ENCODE results near the gene CLCA4.

Gene CLCA4

DNA sequence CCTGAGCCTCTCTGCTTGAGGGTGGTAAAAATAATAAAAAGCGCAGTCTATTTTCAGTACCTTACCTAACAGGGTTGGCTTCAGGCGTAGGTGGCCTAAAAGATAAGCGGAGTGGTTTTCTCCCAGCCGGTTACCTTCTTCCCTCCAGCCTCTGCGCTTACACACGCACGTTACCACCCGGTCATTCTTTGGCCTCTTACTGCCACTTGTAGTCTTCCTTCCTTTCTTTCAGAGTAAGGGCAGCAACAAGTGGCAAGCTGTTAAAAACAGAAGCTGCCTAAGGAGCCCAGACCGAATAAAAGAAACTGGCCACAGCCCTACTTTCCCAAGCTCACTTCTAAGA is 42.8 kb upstream of the CLCA4 start:
- TF ChIP-seq ZNF565 (CRISPR knock-in tag; conservative IDR thresholded peaks at IDR 0.05; ENCODE audit: low read depth) (no peak), TOX (CRISPR knock-in tag; IDR thresholded peaks at IDR 0.05; ENCODE audit: borderline replicate concordance) (no peak), CSDC2 (CRISPR knock-in tag; IDR thresholded peaks at IDR 0.05) (no peak), PPARA (CRISPR knock-in tag; IDR thresholded peaks at IDR 0.05; ENCODE audit: borderline replicate concordance) (no peak), ARNTL (CRISPR knock-in tag; IDR thresholded peaks at IDR 0.05; ENCODE audit: borderline replicate concordance, low read depth) (no peak), ZC3H10 (CRISPR knock-in tag; IDR thresholded peaks at IDR 0.05) (no peak), ZFP30 (CRISPR knock-in tag; IDR thresholded peaks at IDR 0.05) (no peak)
- TF ChIP-seq, protein P1, sequence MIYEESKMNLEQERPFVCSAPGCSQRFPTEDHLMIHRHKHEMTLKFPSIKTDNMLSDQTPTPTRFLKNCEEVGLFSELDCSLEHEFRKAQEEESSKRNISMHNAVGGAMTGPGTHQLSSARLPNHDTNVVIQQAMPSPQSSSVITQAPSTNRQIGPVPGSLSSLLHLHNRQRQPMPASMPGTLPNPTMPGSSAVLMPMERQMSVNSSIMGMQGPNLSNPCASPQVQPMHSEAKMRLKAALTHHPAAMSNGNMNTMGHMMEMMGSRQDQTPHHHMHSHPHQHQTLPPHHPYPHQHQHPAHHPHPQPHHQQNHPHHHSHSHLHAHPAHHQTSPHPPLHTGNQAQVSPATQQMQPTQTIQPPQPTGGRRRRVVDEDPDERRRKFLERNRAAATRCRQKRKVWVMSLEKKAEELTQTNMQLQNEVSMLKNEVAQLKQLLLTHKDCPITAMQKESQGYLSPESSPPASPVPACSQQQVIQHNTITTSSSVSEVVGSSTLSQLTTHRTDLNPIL (CRISPR knock-in tag; IDR thresholded peaks at IDR 0.05; ENCODE audit: low read depth) = no peak
- TF ChIP-seq, protein P2, sequence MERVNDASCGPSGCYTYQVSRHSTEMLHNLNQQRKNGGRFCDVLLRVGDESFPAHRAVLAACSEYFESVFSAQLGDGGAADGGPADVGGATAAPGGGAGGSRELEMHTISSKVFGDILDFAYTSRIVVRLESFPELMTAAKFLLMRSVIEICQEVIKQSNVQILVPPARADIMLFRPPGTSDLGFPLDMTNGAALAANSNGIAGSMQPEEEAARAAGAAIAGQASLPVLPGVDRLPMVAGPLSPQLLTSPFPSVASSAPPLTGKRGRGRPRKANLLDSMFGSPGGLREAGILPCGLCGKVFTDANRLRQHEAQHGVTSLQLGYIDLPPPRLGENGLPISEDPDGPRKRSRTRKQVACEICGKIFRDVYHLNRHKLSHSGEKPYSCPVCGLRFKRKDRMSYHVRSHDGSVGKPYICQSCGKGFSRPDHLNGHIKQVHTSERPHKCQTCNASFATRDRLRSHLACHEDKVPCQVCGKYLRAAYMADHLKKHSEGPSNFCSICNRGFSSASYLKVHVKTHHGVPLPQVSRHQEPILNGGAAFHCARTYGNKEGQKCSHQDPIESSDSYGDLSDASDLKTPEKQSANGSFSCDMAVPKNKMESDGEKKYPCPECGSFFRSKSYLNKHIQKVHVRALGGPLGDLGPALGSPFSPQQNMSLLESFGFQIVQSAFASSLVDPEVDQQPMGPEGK (CRISPR knock-in tag; IDR thresholded peaks at IDR 0.05; ENCODE audit: borderline replicate concordance) = no peak
- no peak for ATAC-seq

DNA sequence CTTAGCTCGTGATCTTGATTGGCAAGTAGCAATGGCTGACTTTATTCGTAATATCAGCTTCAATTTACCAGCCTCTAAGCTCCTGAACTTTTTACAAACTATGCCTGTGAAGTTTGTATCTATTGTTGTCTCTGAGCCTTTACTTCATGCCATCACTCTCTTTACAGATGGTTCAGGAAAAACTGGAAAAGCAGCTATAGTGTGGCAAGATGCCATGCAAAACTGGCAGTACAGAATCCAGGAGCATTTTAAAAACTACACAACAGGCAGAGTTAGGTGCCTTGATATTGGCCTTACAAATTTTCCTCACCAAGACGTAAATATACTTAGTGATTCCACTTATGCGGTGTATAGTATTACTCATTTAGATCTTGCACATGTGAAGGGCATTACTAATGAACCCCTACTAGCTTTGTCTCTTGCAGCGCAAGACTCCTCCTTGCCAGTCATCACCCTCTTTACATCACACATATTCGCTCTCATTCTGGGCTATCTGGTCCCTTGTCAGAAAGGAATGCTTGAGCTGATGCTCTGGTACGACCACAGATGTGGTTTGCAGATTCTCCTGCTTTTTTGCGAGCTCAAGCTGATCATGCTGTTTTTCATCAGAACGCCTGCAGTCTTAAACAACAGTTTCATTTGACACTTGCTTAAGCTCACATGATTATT is 41.8 kb upstream of the CLCA4 start:
- TF ChIP-seq OSR1 (CRISPR knock-in tag; IDR thresholded peaks at IDR 0.05) = no peak
- no peak for TF ChIP-seq ZNF8 (CRISPR knock-in tag; IDR thresholded peaks at IDR 0.05)
- TF ChIP-seq, protein P3, sequence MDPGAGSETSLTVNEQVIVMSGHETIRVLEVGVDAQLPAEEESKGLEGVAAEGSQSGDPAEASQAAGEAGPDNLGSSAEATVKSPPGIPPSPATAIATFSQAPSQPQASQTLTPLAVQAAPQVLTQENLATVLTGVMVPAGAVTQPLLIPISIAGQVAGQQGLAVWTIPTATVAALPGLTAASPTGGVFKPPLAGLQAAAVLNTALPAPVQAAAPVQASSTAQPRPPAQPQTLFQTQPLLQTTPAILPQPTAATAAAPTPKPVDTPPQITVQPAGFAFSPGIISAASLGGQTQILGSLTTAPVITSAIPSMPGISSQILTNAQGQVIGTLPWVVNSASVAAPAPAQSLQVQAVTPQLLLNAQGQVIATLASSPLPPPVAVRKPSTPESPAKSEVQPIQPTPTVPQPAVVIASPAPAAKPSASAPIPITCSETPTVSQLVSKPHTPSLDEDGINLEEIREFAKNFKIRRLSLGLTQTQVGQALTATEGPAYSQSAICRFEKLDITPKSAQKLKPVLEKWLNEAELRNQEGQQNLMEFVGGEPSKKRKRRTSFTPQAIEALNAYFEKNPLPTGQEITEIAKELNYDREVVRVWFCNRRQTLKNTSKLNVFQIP (CRISPR knock-in tag; IDR thresholded peaks at IDR 0.05; ENCODE audit: borderline replicate concordance, low read depth) = no peak
- TF ChIP-seq, protein P1 (CRISPR knock-in tag; IDR thresholded peaks at IDR 0.05; ENCODE audit: low read depth) = no peak
- TF ChIP-seq ZFP30 (CRISPR knock-in tag; IDR thresholded peaks at IDR 0.05) = no peak
- TF ChIP-seq BACH2 (CRISPR knock-in tag; IDR thresholded peaks at IDR 0.05; ENCODE audit: borderline replicate concordance) = no peak
- ATAC-seq = no peak

DNA sequence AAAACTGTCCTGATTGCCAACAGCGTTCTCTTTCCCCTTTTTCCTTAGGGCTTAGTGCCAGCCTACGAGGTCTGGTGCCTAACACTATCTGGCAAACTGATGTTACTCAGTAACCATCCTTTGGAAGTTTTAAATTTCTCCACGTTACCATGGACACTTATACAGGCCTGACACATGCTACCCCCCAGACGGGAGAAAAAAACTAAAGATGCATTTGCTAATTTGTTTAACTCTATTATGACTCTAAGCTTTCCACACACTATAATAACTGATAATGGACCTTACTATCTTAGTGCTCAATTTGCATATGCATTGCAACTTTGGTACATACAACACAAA is 41.3 kb upstream of the CLCA4 start:
- TF ChIP-seq ISL1 (CRISPR knock-in tag; IDR thresholded peaks at IDR 0.05) (no peak), ZNF565 (CRISPR knock-in tag; conservative IDR thresholded peaks at IDR 0.05; ENCODE audit: low read depth) (no peak), SNAI2 (CRISPR knock-in tag; IDR thresholded peaks at IDR 0.05) (no peak), GLIS3 (CRISPR knock-in tag; IDR thresholded peaks at IDR 0.05) (no peak), TOX (CRISPR knock-in tag; IDR thresholded peaks at IDR 0.05; ENCODE audit: borderline replicate concordance) (no peak), ZFP30 (CRISPR knock-in tag; IDR thresholded peaks at IDR 0.05) (no peak), CSDC2 (CRISPR knock-in tag; IDR thresholded peaks at IDR 0.05) (no peak), ZFP3 (CRISPR knock-in tag; IDR thresholded peaks at IDR 0.05) (no peak), RARB (CRISPR knock-in tag; IDR thresholded peaks at IDR 0.05) (no peak), ARNTL (CRISPR knock-in tag; IDR thresholded peaks at IDR 0.05; ENCODE audit: borderline replicate concordance, low read depth) (no peak), BACH2 (CRISPR knock-in tag; IDR thresholded peaks at IDR 0.05; ENCODE audit: borderline replicate concordance) (no peak), ZC3H10 (CRISPR knock-in tag; IDR thresholded peaks at IDR 0.05) (no peak), ZNF70 (CRISPR knock-in tag; IDR thresholded peaks at IDR 0.05) (no peak), OSR1 (CRISPR knock-in tag; IDR thresholded peaks at IDR 0.05) (no peak)
- TF ChIP-seq, protein P2 (CRISPR knock-in tag; IDR thresholded peaks at IDR 0.05; ENCODE audit: borderline replicate concordance) = no peak
- TF ChIP-seq, protein P4, sequence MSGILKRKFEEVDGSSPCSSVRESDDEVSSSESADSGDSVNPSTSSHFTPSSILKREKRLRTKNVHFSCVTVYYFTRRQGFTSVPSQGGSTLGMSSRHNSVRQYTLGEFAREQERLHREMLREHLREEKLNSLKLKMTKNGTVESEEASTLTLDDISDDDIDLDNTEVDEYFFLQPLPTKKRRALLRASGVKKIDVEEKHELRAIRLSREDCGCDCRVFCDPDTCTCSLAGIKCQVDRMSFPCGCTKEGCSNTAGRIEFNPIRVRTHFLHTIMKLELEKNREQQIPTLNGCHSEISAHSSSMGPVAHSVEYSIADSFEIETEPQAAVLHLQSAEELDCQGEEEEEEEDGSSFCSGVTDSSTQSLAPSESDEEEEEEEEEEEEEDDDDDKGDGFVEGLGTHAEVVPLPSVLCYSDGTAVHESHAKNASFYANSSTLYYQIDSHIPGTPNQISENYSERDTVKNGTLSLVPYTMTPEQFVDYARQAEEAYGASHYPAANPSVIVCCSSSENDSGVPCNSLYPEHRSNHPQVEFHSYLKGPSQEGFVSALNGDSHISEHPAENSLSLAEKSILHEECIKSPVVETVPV (CRISPR knock-in tag; IDR thresholded peaks at IDR 0.05) = no peak
- TF ChIP-seq, protein P3 (CRISPR knock-in tag; IDR thresholded peaks at IDR 0.05; ENCODE audit: borderline replicate concordance, low read depth) = no peak
- TF ChIP-seq, protein P5, sequence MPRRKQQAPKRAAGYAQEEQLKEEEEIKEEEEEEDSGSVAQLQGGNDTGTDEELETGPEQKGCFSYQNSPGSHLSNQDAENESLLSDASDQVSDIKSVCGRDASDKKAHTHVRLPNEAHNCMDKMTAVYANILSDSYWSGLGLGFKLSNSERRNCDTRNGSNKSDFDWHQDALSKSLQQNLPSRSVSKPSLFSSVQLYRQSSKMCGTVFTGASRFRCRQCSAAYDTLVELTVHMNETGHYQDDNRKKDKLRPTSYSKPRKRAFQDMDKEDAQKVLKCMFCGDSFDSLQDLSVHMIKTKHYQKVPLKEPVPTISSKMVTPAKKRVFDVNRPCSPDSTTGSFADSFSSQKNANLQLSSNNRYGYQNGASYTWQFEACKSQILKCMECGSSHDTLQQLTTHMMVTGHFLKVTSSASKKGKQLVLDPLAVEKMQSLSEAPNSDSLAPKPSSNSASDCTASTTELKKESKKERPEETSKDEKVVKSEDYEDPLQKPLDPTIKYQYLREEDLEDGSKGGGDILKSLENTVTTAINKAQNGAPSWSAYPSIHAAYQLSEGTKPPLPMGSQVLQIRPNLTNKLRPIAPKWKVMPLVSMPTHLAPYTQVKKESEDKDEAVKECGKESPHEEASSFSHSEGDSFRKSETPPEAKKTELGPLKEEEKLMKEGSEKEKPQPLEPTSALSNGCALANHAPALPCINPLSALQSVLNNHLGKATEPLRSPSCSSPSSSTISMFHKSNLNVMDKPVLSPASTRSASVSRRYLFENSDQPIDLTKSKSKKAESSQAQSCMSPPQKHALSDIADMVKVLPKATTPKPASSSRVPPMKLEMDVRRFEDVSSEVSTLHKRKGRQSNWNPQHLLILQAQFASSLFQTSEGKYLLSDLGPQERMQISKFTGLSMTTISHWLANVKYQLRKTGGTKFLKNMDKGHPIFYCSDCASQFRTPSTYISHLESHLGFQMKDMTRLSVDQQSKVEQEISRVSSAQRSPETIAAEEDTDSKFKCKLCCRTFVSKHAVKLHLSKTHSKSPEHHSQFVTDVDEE (CRISPR knock-in tag; IDR thresholded peaks at IDR 0.05) = no peak
- no peak for ATAC-seq

Measured in SK-N-SH treated with all-trans-retinoic acid at 6 μM for 48 hours (cell line).